HCT116 (cell line): ENCODE data around the gene BICD2. TPM values are rescaled to one million over a fixed set of nuclear protein-coding genes. Genes with fewer than 3 reads are reported as not detected.

Experiments used
- ATAC-seq: fragments of 200-7000 bp; cut with Tn5 transposase; 2 replicates; pipeline ENCODE4 v1.9.1; 2020; ENCODE audit warnings: mild to moderate bottlenecking, moderate library complexity
- BruUV-seq: library from RNA; stranded (reverse); fragments of 400-500 nt; replicated peaks from 2 replicates; lab custom pipeline; 2021; lab: Mats Ljungman, UMichigan
- CTCF ChIA-PET: fragments of 300-600 bp; sonication (Branson Sonifier 250); formaldehyde crosslinking; loops from one replicate; lab custom pipeline; 2021; ENCODE audit warnings: antibody characterized with exemption; lab: Charles Lee
- POLR2A ChIA-PET: fragments of 300-600, 350-600 bp; sonication (Branson Sonifier 250); formaldehyde crosslinking; loops from one replicate; lab custom pipeline; 2021; ENCODE audit warnings: antibody characterized with exemption; lab: Charles Lee
- RAD21 ChIA-PET, 2 experiments: fragments of 300-600 bp; sonication (Branson Sonifier 250); formaldehyde crosslinking; loops; one replicate each; lab custom pipeline; 2023; ENCODE audit warnings: low total read pairs in 2 of 2; ENCODE audit not compliant: uncharacterized antibody in 2 of 2, unreplicated experiment in 2 of 2, low non-redundant PET in 1 of 2; lab: Charles Lee
- DNase-seq: peaks from one replicate; pipeline ENCODE4 v3.0.0-alpha.2; 2010; ENCODE audit warnings: low read depth, low spot score
- H2AFZ ChIP-seq: fragments of 200-600 bp; shearing (Covaris generic), sonication (generic); 2 replicates; pipeline ENCODE4 v1.6.1; 2017; ENCODE audit warnings: low read depth, mixed run types, mixed read lengths, antibody characterized with exemption, low read length; ENCODE audit not compliant: poor library complexity, severe bottlenecking
- H3K27ac ChIP-seq: 2 replicates; pipeline ENCODE4 v1.5.1; 2012; ENCODE audit warnings: low read depth, low read length
- H3K27me3 ChIP-seq: fragments of 200-600 bp; sonication (generic); 2 replicates; pipeline ENCODE4 v1.6.1; 2016; ENCODE audit warnings: mixed run types, low read length, mixed read lengths; ENCODE audit not compliant: insufficient read depth
- H3K36me3 ChIP-seq, 2 experiments: fragments of 200-500 bp in 1 of 2; fragments of 200-600 bp in 1 of 2; sonication (Bioruptor generic) in 1 of 2; sonication (generic) in 1 of 2; 2 replicates each; pipeline versions ENCODE4 v1.5.1 to v1.6.1; 2014 to 2016; ENCODE audit warnings: low read length in 2 of 2, inconsistent platforms in 1 of 2, mixed read lengths in 1 of 2, mixed run types in 1 of 2; ENCODE audit not compliant: insufficient read depth in 2 of 2, control insufficient read depth in 1 of 2
- H3K4me1 ChIP-seq, 2 experiments: fragments of 200-600 bp in 1 of 2; sonication (generic) in 1 of 2; 2 replicates each; pipeline versions ENCODE4 v1.5.1 to v1.6.1; 2012 to 2017; ENCODE audit warnings: low read length in 2 of 2, inconsistent platforms in 1 of 2, mild to moderate bottlenecking in 1 of 2, mixed read lengths in 1 of 2, mixed run types in 1 of 2, moderate library complexity in 1 of 2; ENCODE audit not compliant: insufficient read depth in 2 of 2, control insufficient read depth in 1 of 2
- H3K4me2 ChIP-seq: fragments of 200-600 bp; sonication (generic); 2 replicates; pipeline ENCODE4 v1.6.1; 2017; ENCODE audit warnings: mixed run types, low read length, mixed read lengths
- H3K4me3 ChIP-seq, 2 experiments: fragments of 200-600 bp in 1 of 2; sonication (generic) in 1 of 2; replicated peaks in 1 of 2; 2 replicates each; pipeline ENCODE4 v1.5.1; 2011 to 2016; ENCODE audit warnings: low read length in 2 of 2, control low read depth in 1 of 2, low read depth in 1 of 2, mild to moderate bottlenecking in 1 of 2, mixed read lengths in 1 of 2, mixed run types in 1 of 2
- H3K79me2 ChIP-seq: fragments of 200-600 bp; sonication (generic); 2 replicates; pipeline ENCODE4 v1.6.1; 2017; ENCODE audit warnings: mild to moderate bottlenecking, mixed run types, low read length, moderate library complexity, mixed read lengths; ENCODE audit not compliant: insufficient read depth
- H3K9ac ChIP-seq: fragments of 200-600 bp; sonication (generic); 2 replicates; pipeline ENCODE4 v1.6.1; 2016; ENCODE audit warnings: low read length, mixed read lengths
- H3K9me2 ChIP-seq: fragments of 200-600 bp; sonication (generic), shearing (Covaris generic); 2 replicates; pipeline ENCODE4 v1.6.1; 2017; ENCODE audit warnings: mixed run types, mild to moderate bottlenecking, moderate library complexity; ENCODE audit not compliant: insufficient read depth
- H3K9me3 ChIP-seq, 2 experiments: fragments of 200-500 bp in 1 of 2; fragments of 200-600 bp in 1 of 2; sonication (Bioruptor generic) in 1 of 2; sonication (generic) in 1 of 2; 2 replicates each; pipeline ENCODE4 v1.6.1; 2014 to 2017; ENCODE audit warnings: low read length in 2 of 2, mixed read lengths in 2 of 2, inconsistent platforms in 1 of 2, low read depth in 1 of 2, mild to moderate bottlenecking in 1 of 2, mixed run types in 1 of 2, moderate library complexity in 1 of 2; ENCODE audit not compliant: control insufficient read depth in 1 of 2, insufficient read depth in 1 of 2
- H4K20me1 ChIP-seq: fragments of 200-600 bp; sonication (generic), shearing (Covaris generic); 2 replicates; pipeline ENCODE4 v1.6.1; 2017; ENCODE audit warnings: mixed run types, mild to moderate bottlenecking, moderate library complexity; ENCODE audit not compliant: insufficient read depth
- CBX3 ChIP-seq: IDR thresholded peaks from 2 replicates; pipeline ENCODE4 v1.6.1; 2012; ENCODE audit warnings: low read depth
- EGR1 ChIP-seq: IDR thresholded peaks from 2 replicates; pipeline ENCODE4 v1.6.1; 2012; ENCODE audit warnings: low read depth
- ELF1 ChIP-seq: IDR thresholded peaks from 2 replicates; pipeline ENCODE4 v1.6.1; 2012; ENCODE audit warnings: low read depth, borderline replicate concordance
- EZH2 ChIP-seq: fragments of 200-600 bp; sonication (generic); IDR thresholded peaks from 2 replicates; pipeline ENCODE4 v1.6.1; 2017; ENCODE audit warnings: antibody characterized with exemption, mixed run types
- EZH2phosphoT487 ChIP-seq: fragments of 200-600 bp; IDR thresholded peaks from 2 replicates; pipeline ENCODE4 v1.6.1; 2018; ENCODE audit warnings: antibody characterized with exemption, borderline replicate concordance
- FOSL1 ChIP-seq: IDR thresholded peaks from 2 replicates; pipeline ENCODE4 v1.6.1; 2012; ENCODE audit warnings: low read depth
- POLR2AphosphoS5 ChIP-seq: IDR thresholded peaks from 2 replicates; pipeline ENCODE4 v1.6.1; 2011; ENCODE audit warnings: mild to moderate bottlenecking, low read depth, low read length, moderate library complexity
- SIN3A ChIP-seq: IDR thresholded peaks from 2 replicates; pipeline ENCODE4 v1.6.1; 2012; ENCODE audit warnings: low read depth
- SRF ChIP-seq: IDR thresholded peaks from 2 replicates; pipeline ENCODE4 v1.6.1; 2012; ENCODE audit warnings: low read depth
- ZFX ChIP-seq: fragments of 450-650 bp; IDR thresholded peaks from 2 replicates; pipeline ENCODE4 v1.6.1; 2017
- ZNF274 ChIP-seq: fragments of 200-500 bp; sonication (Bioruptor generic); IDR thresholded peaks from 2 replicates; pipeline ENCODE4 v1.6.1; 2014; ENCODE audit warnings: mild to moderate bottlenecking, low read depth, low read length, inconsistent platforms
- intact Hi-C: fragments of 100-400 bp; cut with micrococcal nuclease; formaldehyde crosslinking; loops from 2 replicates; pipeline ENCODE4 v1.10.0; 2022
- total RNA-seq: library from RNA; stranded (reverse); gene quantifications from one replicate; pipeline ENCODE4 v1.2.1, GENCODE V29; 2021; ENCODE audit not compliant: unreplicated experiment
- TF ChIP-seq, protein P1 (sequence below), 3 experiments: fragments of 200-600 bp in 1 of 3; sonication (generic) in 1 of 3; IDR thresholded peaks in 2 of 3; conservative IDR thresholded peaks in 1 of 3; 2 replicates each; pipeline ENCODE4 v1.5.1; 2012 to 2017; ENCODE audit warnings: low read depth in 2 of 3, low read length in 2 of 3, antibody characterized with exemption in 1 of 3, borderline replicate concordance in 1 of 3, control low read depth in 1 of 3, mild to moderate bottlenecking in 1 of 3, mixed read lengths in 1 of 3, mixed run types in 1 of 3, moderate library complexity in 1 of 3; ENCODE audit not compliant: insufficient read depth in 1 of 3
- TF ChIP-seq, protein P2 (sequence below): IDR thresholded peaks from 2 replicates; pipeline ENCODE4 v1.6.1; 2011; ENCODE audit warnings: mild to moderate bottlenecking, low read length, moderate library complexity; ENCODE audit not compliant: insufficient replicate concordance; ENCODE audit errors: extremely low read depth
- TF ChIP-seq, protein P3 (sequence below): IDR thresholded peaks from 2 replicates; pipeline ENCODE4 v1.6.1; 2012

Gene BICD2
- total RNA-seq, 1 experiment from 2014 or later = 23.4 TPM

DNA sequence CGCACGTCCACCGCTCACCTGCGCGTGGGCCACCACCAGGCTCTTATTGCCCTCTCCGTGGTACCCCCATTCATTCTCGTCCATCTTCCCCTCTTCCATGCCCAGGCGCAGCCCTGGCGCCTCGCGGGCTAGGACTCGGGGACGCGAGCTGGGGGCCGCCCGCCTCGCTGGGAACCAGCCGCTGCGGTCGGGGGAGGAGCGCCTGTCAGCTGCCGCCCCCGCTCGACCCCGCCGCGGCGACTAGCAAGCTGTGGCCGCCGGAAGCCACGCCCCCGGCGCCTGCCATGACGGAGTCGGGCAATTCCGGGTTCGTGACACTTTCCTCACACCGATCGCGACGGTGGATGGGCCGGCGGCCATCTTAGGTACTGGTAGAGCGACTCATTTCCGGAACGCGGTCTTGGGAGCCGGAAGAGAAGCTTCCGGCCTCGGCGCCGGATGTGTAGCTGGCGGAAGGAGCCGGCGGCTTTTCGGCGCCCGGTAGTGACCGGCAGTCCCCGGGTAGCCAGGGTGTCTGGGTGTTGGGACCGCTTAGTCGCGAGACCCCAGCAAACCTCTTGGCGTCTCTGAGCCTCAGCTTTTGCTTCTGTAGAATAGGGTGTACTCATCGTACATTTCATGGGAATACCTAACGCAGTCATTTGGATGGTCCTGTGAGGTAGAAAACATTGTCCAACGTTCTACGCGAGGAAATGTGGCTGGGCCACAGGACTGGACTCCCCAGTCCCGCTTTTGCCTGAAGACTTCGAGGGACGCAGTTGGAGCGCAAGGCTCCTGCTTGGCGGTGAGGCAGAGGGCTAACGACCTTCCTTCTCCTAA lies 94.5 kb downstream of the BICD2 start, which contains the start of gene IPPK (continued):
- TF ChIP-seq, protein P1, sequence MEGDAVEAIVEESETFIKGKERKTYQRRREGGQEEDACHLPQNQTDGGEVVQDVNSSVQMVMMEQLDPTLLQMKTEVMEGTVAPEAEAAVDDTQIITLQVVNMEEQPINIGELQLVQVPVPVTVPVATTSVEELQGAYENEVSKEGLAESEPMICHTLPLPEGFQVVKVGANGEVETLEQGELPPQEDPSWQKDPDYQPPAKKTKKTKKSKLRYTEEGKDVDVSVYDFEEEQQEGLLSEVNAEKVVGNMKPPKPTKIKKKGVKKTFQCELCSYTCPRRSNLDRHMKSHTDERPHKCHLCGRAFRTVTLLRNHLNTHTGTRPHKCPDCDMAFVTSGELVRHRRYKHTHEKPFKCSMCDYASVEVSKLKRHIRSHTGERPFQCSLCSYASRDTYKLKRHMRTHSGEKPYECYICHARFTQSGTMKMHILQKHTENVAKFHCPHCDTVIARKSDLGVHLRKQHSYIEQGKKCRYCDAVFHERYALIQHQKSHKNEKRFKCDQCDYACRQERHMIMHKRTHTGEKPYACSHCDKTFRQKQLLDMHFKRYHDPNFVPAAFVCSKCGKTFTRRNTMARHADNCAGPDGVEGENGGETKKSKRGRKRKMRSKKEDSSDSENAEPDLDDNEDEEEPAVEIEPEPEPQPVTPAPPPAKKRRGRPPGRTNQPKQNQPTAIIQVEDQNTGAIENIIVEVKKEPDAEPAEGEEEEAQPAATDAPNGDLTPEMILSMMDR (IDR thresholded peaks at IDR 0.05 in 2 of 3, conservative IDR thresholded peaks at IDR 0.05 in 1 of 3; ENCODE audit: borderline replicate concordance in 1 of 3, insufficient read depth in 1 of 3, low read depth in 2 of 3, low read length in 2 of 3) = no peak

DNA sequence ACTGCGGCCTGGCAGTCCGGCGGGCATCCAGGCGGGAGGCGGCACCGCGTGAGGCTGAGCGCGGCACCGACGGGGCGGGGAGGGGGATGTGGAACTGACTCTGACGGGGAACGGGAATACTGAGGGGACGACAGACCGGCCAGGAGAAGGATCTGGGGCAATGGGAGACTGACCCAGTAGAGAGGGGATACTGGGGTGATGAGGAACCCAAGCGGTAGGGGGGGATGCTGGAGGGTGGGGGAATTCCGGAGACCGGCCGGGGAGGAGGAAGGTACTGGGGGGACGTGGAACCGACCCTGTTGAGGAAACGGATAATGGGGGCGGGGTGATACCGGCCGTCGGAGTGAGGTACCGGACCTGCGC lies 95.1 kb downstream of the BICD2 start:
- ChIA-PET CTCF (interaction anchor here (1.2 to 2.0 kb wide), 2 partner anchors 122 to 529 kb away, joined by 3 to 7 read pairs; no protein-coding TSS in a partner anchor), POLR2A (interaction anchor here (0.8 kb wide), 1 partner anchor 10 kb away, joined by 3 read pairs; no protein-coding TSS in a partner anchor)

More for the DNA sequence above, 95.1 kb downstream of the BICD2 start:
- DNase-seq (no peak), ATAC-seq (peak; percentile 17)
- no peak overlapping the region for H2AFZ ChIP-seq
- peak overlapping the region; percentile 91 for H3K4me2 ChIP-seq
- RAD21 ChIA-PET = no interaction called here
- TF ChIP-seq POLR2AphosphoS5 (no peak), FOSL1 (no peak), SRF (no peak), SIN3A (peak; percentile 21; the same call in 1 of the 2 replicates), EZH2phosphoT487 (no peak), ZFX (peak; percentile 56; the same call in 1 of the 2 replicates), ELF1 (no peak), ZNF274 (no peak), CBX3 (no peak), EZH2 (no peak), EGR1 (no peak)
- TF ChIP-seq, protein P2, sequence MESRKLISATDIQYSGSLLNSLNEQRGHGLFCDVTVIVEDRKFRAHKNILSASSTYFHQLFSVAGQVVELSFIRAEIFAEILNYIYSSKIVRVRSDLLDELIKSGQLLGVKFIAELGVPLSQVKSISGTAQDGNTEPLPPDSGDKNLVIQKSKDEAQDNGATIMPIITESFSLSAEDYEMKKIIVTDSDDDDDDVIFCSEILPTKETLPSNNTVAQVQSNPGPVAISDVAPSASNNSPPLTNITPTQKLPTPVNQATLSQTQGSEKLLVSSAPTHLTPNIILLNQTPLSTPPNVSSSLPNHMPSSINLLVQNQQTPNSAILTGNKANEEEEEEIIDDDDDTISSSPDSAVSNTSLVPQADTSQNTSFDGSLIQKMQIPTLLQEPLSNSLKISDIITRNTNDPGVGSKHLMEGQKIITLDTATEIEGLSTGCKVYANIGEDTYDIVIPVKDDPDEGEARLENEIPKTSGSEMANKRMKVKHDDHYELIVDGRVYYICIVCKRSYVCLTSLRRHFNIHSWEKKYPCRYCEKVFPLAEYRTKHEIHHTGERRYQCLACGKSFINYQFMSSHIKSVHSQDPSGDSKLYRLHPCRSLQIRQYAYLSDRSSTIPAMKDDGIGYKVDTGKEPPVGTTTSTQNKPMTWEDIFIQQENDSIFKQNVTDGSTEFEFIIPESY = no peak
- TF ChIP-seq, protein P3, sequence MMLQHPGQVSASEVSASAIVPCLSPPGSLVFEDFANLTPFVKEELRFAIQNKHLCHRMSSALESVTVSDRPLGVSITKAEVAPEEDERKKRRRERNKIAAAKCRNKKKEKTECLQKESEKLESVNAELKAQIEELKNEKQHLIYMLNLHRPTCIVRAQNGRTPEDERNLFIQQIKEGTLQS = no peak
- H3K79me2 ChIP-seq = peaks cover 68% of the 10 kb centered on the region
- no TSS peak for BruUV-seq
- H3K9me2 ChIP-seq = no peaks in the 10 kb centered on the region
- no peaks in the 10 kb centered on the region for H3K9me3 ChIP-seq
- H3K27ac ChIP-seq = peak overlapping the region; percentile 87
- no peaks in the 10 kb centered on the region for H3K27me3 ChIP-seq
- H3K9ac ChIP-seq = peak overlapping the region; percentile 83
- peak overlapping the region; percentile 72 to 90 for H3K4me3 ChIP-seq
- peaks cover 3 to 11% of the 10 kb centered on the region in 2 experiments; a peak in 1 of 4 replicates for H3K36me3 ChIP-seq
- peaks cover 11 to 24% of the 10 kb centered on the region in 2 experiments; a peak in 3 of 4 replicates for H3K4me1 ChIP-seq
- intact Hi-C loops = no loop called here
- no peaks in the 10 kb centered on the region for H4K20me1 ChIP-seq
